GM12891 (cell line): ENCODE results near the gene PCCA.
"Not testable (repeated sequence)": the region's sequence is repeated elsewhere in the genome, so short reads cannot be mapped to it uniquely, and the experiment has no call there.

Experiments used
- POLR2A ChIP-seq: IDR thresholded peaks from 2 replicates; pipeline ENCODE4 v1.6.1; 2011; ENCODE audit warnings: low read depth, low read length, control low read depth
- POLR2AphosphoS5 ChIP-seq: IDR thresholded peaks from 2 replicates; pipeline ENCODE4 v1.6.1; 2011; ENCODE audit warnings: low read depth, low read length, control low read depth
- POU2F2 ChIP-seq: IDR thresholded peaks from 2 replicates; pipeline ENCODE4 v1.6.1; 2011; ENCODE audit warnings: low read depth, mild to moderate bottlenecking, control low read depth, low read length, moderate library complexity
- SPI1 ChIP-seq: IDR thresholded peaks from 2 replicates; pipeline ENCODE4 v1.6.1; 2011; ENCODE audit warnings: low read depth, low read length, control low read depth
- TAF1 ChIP-seq: IDR thresholded peaks from 2 replicates; pipeline ENCODE4 v1.6.1; 2011; ENCODE audit warnings: low read depth, low read length, control low read depth

- not testable (repeated sequence) for TF ChIP-seq POLR2AphosphoS5, TAF1, POLR2A, SPI1, POU2F2
Observed at GRCh38 chr13:100223966-100224530, 135.2 kb downstream of the PCCA start.
